Measurements from ENCODE around the gene LRP1. TPM values are rescaled to one million over a fixed set of nuclear protein-coding genes. Genes with fewer than 3 reads are reported as not detected.

The LRP1 gene
- total and polyA plus RNA-seq, 2 of the 13 experiments (the other 11 are each of a cell fraction or from before 2014, with no cell fraction given): 14.7 to 30.8 TPM

DNA sequence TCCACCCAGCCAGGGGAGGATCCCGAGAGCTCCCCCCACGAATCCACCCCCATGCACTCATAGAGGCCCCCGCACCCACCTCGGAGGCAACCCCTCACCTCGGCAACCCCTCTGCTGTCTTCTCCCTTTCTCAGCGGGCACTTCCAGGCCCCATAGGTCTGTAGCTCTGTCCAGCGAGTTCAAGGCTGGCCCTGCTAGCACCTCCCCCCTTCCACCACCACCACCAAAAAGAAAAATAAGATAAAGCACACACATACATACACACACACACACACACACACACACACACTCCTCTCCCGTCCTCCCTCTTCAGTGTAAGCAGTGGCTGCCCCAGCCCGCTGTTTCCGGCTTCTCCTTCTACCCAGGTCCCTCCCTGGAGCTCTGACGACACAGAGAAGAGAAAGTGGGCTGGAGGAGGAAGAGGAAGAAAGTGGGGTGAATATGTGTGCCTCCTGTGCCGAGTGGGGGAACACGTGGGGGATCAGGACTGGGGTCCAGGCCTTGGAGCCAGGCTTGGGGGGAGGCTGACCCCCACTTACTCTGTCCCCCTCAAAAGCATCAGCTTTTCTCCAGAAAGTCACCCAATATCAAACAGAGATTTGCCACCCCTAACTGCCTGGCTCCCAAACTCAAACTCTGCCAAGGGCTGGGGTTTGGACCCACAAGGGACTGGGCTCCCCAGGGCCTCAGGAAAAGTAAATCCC, 17.1 kb upstream of the LRP1 start, which contains the start of gene STAT6 (continued):
- TF ChIP-seq, protein P1, sequence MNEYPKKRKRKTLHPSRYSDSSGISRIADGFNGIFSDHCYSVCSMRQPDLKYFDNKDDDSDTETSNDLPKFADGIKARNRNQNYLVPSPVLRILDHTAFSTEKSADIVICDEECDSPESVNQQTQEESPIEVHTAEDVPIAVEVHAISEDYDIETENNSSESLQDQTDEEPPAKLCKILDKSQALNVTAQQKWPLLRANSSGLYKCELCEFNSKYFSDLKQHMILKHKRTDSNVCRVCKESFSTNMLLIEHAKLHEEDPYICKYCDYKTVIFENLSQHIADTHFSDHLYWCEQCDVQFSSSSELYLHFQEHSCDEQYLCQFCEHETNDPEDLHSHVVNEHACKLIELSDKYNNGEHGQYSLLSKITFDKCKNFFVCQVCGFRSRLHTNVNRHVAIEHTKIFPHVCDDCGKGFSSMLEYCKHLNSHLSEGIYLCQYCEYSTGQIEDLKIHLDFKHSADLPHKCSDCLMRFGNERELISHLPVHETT (CRISPR knock-in tag; conservative IDR thresholded peaks at IDR 0.05): no peak
- TF ChIP-seq THAP11 (CRISPR knock-in tag; IDR thresholded peaks at IDR 0.05): no peak
- TF ChIP-seq ZNF879 (CRISPR knock-in tag; IDR thresholded peaks at IDR 0.05): no peak

DNA sequence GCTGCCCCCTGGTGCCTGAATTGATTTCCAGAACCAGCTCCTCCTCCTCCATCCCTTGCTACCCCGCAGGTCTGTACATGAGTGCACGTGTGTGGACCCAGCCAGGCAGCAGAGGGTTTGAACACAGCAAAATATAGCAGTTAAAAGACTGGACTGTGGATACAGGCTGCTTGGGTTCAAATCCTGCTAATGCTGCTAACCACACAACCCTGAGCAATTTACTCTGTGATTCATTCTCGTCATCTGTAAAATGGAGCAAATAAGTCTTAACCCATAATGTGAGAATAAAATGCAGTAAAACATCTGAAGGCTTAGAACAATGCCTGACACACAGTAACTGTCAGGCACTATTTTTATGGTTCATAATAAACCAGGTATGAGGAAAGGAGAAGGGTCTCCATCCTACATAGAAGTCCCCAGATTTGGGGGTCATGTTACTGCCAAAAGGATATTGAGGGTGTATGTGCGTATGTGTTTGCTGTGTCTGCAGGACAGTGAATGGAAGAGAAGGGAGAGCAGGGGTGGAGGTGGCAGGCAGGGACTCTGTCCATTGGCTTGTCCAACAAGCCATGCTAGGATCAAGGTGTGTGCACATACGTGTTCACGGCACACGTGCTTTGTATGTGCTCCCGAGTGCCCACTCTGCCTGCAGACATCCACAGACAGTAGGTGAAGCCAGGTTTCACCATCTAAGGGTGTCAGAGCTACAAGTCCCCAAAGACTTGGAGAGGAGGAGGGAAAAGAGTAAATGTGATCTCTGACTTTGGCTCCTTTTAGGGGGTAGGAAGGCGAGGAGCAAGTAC, 15.6 kb upstream of the LRP1 start:
- ChIA-PET CTCF (ENCODE audit: low intra/inter-chr PET ratio, low total read pairs) (interaction anchor here (0.8 to 3.3 kb wide), 7 partner anchors 11 to 105 kb away, joined by 4 to 76 read pairs (median 7); no protein-coding TSS in a partner anchor), POLR2A (interaction anchor here (0.7 to 5.9 kb wide), 36 partner anchors 9 to 779 kb away, joined by 3 to 309 read pairs (median 9); partner anchors contain the start of genes INHBC, LRP1, LRP1-AS and MYO1A)
- peak overlapping the region; percentile 83 for H3K9ac ChIP-seq (ENCODE audit: insufficient read depth, low read depth, low read length)
- no peak for TF ChIP-seq HNRNPH1 (optimal IDR thresholded peaks at IDR 0.05; ENCODE audit: low read depth, low read length)
- TF ChIP-seq SIN3B (IDR thresholded peaks at IDR 0.05; ENCODE audit: low read length): no peak
- 0 out of 2 replicates have a peak, but pooled peaks have one; percentile 63 for TF ChIP-seq ZNF34 (CRISPR knock-in tag; IDR thresholded peaks at IDR 0.05; ENCODE audit: borderline replicate concordance)
- TF ChIP-seq ETV5 (CRISPR knock-in tag; IDR thresholded peaks at IDR 0.05; ENCODE audit: borderline replicate concordance): 0 out of 2 replicates have a peak, but pooled peaks have one; percentile 14
- TF ChIP-seq SP4 (CRISPR knock-in tag; IDR thresholded peaks at IDR 0.05): 0 out of 2 replicates have a peak, but pooled peaks have one; percentile 13
- TF ChIP-seq NR2C2 (CRISPR knock-in tag; IDR thresholded peaks at IDR 0.05; ENCODE audit: borderline replicate concordance): 0 out of 2 replicates have a peak, but pooled peaks have one; percentile 3
- 0 out of 2 replicates have a peak, but pooled peaks have one; percentile 52 for TF ChIP-seq ZNF44 (CRISPR knock-in tag; IDR thresholded peaks at IDR 0.05)
- TF ChIP-seq, protein P2, sequence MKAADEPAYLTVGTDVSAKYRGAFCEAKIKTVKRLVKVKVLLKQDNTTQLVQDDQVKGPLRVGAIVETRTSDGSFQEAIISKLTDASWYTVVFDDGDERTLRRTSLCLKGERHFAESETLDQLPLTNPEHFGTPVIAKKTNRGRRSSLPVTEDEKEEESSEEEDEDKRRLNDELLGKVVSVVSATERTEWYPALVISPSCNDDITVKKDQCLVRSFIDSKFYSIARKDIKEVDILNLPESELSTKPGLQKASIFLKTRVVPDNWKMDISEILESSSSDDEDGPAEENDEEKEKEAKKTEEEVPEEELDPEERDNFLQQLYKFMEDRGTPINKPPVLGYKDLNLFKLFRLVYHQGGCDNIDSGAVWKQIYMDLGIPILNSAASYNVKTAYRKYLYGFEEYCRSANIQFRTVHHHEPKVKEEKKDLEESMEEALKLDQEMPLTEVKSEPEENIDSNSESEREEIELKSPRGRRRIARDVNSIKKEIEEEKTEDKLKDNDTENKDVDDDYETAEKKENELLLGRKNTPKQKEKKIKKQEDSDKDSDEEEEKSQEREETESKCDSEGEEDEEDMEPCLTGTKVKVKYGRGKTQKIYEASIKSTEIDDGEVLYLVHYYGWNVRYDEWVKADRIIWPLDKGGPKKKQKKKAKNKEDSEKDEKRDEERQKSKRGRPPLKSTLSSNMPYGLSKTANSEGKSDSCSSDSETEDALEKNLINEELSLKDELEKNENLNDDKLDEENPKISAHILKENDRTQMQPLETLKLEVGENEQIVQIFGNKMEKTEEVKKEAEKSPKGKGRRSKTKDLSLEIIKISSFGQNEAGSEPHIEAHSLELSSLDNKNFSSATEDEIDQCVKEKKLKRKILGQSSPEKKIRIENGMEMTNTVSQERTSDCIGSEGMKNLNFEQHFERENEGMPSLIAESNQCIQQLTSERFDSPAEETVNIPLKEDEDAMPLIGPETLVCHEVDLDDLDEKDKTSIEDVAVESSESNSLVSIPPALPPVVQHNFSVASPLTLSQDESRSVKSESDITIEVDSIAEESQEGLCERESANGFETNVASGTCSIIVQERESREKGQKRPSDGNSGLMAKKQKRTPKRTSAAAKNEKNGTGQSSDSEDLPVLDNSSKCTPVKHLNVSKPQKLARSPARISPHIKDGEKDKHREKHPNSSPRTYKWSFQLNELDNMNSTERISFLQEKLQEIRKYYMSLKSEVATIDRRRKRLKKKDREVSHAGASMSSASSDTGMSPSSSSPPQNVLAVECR (CRISPR knock-in tag; IDR thresholded peaks at IDR 0.05; ENCODE audit: borderline replicate concordance): peak; percentile 3; the same call in 1 of the 2 replicates
- peak; percentile 75; the same call in 1 of the 2 replicates for TF ChIP-seq ZSCAN25 (CRISPR knock-in tag; IDR thresholded peaks at IDR 0.05)
- TF ChIP-seq DPF2 (CRISPR knock-in tag; IDR thresholded peaks at IDR 0.05; ENCODE audit: borderline replicate concordance, low read depth): no peak
- peak; percentile 95 for TF ChIP-seq SMC3 (IDR thresholded peaks at IDR 0.05; ENCODE audit: low read length)
- TF ChIP-seq ZNF274 (CRISPR knock-in tag; IDR thresholded peaks at IDR 0.05): no peak

More for the DNA sequence above, 15.6 kb upstream of the LRP1 start:
- Histone ChIP-seq H2AFZ (ENCODE audit: low read length) (no peak overlapping the region), H3K4me2 (ENCODE audit: low read depth, low read length) (peak overlapping the region; percentile 99), H3K27me3 (ENCODE audit: control insufficient read depth in 1 of 2, insufficient read depth in 2 of 2, low read length in 2 of 2) (no peaks in the 10 kb centered on the region; a peak in 1 of 5 replicates), H3K27ac (ENCODE audit: extremely low read length, insufficient read depth, low read length) (no peak overlapping the region), H3K9me3 (ENCODE audit: low read length) (no peaks in the 10 kb centered on the region), H3K4me1 (ENCODE audit: insufficient read depth, low read length) (peaks cover 32% of the 10 kb centered on the region), H4K20me1 (ENCODE audit: insufficient read depth, low read length) (no peaks in the 10 kb centered on the region), H3K4me3 (replicated peaks in 1 of 3; ENCODE audit: insufficient read depth in 1 of 3, low read depth in 2 of 3, low read length in 3 of 3) (peak overlapping the region in 2 of 3 experiments; percentile 87 to 91; a peak in 3 of 6 replicates), H3K79me2 (ENCODE audit: insufficient read depth, low read length) (no peaks in the 10 kb centered on the region), H3K36me3 (replicated peaks in 1 of 2; ENCODE audit: control insufficient read depth in 1 of 2, insufficient read depth in 2 of 2, low read length in 2 of 2) (peaks cover 0 to under 1% of the 10 kb centered on the region in 2 experiments; a peak in 3 of 5 replicates)
- ATAC-seq: no peak
- in situ Hi-C loops (cut with HindIII; ENCODE audit: extremely low pct_ligation_motif_present, low pct_unique_long_range_greater_than_20kb) (loop anchor here (5.0 kb wide), 2 partner anchors 40 to 105 kb away; partner anchors contain the start of gene ZBTB39), intact Hi-C loops (cut with micrococcal nuclease; ENCODE audit: unreplicated experiment) (loop anchor here (1.0 to 2.0 kb wide), 4 partner anchors 10 to 104 kb away; no protein-coding TSS in a partner anchor)
- FAIRE-seq: no peak
- 43% methylated on average over 9 of the region's 9 CpGs for WGBS (ENCODE audit: low lambda C conversion rate)
- no peak for DNase-seq (ENCODE audit: low spot score)
- BruUV-seq (replicated peaks): no TSS peak

Data from HepG2 (cell line).